Measurements from ENCODE around the gene CH25H.

DNA sequence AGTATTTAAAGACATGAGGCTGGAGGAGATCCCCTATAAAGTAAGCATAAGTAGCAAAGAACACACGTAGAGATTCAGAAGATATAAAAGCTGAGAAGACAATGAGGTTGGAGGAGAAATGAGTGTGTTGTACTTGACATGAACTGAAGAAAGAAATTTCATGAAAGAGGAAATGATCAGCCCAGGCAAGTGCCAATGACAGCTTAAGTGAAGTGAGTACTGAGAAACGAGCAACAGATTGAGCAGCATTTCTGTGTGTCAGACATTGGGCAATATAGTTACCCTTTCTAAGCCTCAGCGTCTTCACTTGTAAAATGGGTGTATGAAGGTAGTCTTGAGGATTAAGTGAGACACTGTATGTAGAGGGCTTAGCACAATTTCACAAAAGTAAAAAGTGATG is 49.2 kb upstream of the CH25H start:
- no peak for TF ChIP-seq RAD21 (IDR thresholded peaks at IDR 0.05; ENCODE audit: low read length)
- TF ChIP-seq, protein P1, sequence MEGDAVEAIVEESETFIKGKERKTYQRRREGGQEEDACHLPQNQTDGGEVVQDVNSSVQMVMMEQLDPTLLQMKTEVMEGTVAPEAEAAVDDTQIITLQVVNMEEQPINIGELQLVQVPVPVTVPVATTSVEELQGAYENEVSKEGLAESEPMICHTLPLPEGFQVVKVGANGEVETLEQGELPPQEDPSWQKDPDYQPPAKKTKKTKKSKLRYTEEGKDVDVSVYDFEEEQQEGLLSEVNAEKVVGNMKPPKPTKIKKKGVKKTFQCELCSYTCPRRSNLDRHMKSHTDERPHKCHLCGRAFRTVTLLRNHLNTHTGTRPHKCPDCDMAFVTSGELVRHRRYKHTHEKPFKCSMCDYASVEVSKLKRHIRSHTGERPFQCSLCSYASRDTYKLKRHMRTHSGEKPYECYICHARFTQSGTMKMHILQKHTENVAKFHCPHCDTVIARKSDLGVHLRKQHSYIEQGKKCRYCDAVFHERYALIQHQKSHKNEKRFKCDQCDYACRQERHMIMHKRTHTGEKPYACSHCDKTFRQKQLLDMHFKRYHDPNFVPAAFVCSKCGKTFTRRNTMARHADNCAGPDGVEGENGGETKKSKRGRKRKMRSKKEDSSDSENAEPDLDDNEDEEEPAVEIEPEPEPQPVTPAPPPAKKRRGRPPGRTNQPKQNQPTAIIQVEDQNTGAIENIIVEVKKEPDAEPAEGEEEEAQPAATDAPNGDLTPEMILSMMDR (IDR thresholded peaks at IDR 0.05) = no peak
- no peak for TF ChIP-seq TCF12 (IDR thresholded peaks at IDR 0.05)
- no peak for TF ChIP-seq RCOR1 (IDR thresholded peaks at IDR 0.05; ENCODE audit: low read length)
- no peak for TF ChIP-seq EP300 (IDR thresholded peaks at IDR 0.05; ENCODE audit: borderline replicate concordance in 1 of 2, low read depth in 1 of 2, low read length in 1 of 2)
- no peak for TF ChIP-seq REST (IDR thresholded peaks at IDR 0.05; ENCODE audit: low read depth, low read length)
- no peak for TF ChIP-seq USF2 (IDR thresholded peaks at IDR 0.05; ENCODE audit: borderline replicate concordance, low read depth, low read length)
- no peak for TF ChIP-seq RFX5 (IDR thresholded peaks at IDR 0.05; ENCODE audit: low read length)
